GM12878 (cell line): ENCODE results near the gene RAD1. TPM values are rescaled to one million over a fixed set of nuclear protein-coding genes. Genes with fewer than 3 reads are reported as not detected.

ENCODE experiments used
- ATAC-seq: fragments of 200-7000 bp; cut with Tn5 transposase; 3 replicates; pipeline ENCODE4 v1.9.1; 2020; ENCODE audit warnings: mild to moderate bottlenecking, moderate library complexity
- BruUV-seq: library from RNA; stranded (reverse); fragments of 400-500 nt; replicated peaks from 2 replicates; lab custom pipeline; 2021; lab: Mats Ljungman, UMichigan
- CTCF ChIA-PET: fragments of 300-600 bp; sonication (Branson Sonifier 250); formaldehyde crosslinking; extraction: SDS; loops from one replicate; lab custom pipeline; 2021; ENCODE audit warnings: inconsistent platforms; lab: Yijun Ruan, JAX
- POLR2A ChIA-PET: fragments of 350-600 bp; formaldehyde crosslinking; extraction: SDS; loops from one replicate; lab custom pipeline; 2021; ENCODE audit warnings: inconsistent platforms; lab: Charles Lee
- RAD21 ChIA-PET: fragments of 300-600 bp; sonication (Branson Sonifier 250); formaldehyde crosslinking; loops from one replicate; lab custom pipeline; 2023; ENCODE audit warnings: antibody characterized with exemption; ENCODE audit not compliant: unreplicated experiment; lab: Charles Lee
- SMC1A ChIA-PET: fragments of 300-600 bp; sonication (Branson Sonifier 250); formaldehyde crosslinking; loops from one replicate; lab custom pipeline; 2023; ENCODE audit not compliant: unreplicated experiment, uncharacterized antibody; lab: Charles Lee
- DNase-seq: peaks from one replicate; pipeline ENCODE4 v3.0.0-alpha.2; 2011; ENCODE audit warnings: low read depth, low spot score
- FAIRE-seq: peaks from 3 replicates; lab custom pipeline; 2011; peaks lifted over from hg19 to GRCh38; lab: Jason Lieb, UNC
- H2AFZ ChIP-seq: 2 replicates; pipeline ENCODE4 v1.6.0; 2011; ENCODE audit warnings: low read depth, low read length, control low read depth; ENCODE audit not compliant: control insufficient read depth
- H3K27ac ChIP-seq: 2 replicates; pipeline ENCODE4 v1.5.1; 2011; ENCODE audit warnings: control low read depth; ENCODE audit not compliant: control insufficient read depth, insufficient read depth
- H3K27me3 ChIP-seq, 2 experiments: replicated peaks in 1 of 2; 2 replicates each; pipeline versions ENCODE4 v1.6.0 to v1.6.1; 2011; ENCODE audit warnings: low read length in 1 of 2; ENCODE audit not compliant: control insufficient read depth in 2 of 2, insufficient read depth in 2 of 2
- H3K36me3 ChIP-seq, 2 experiments: 2 replicates each; pipeline ENCODE4 v1.5.1; 2011; ENCODE audit warnings: low read length in 1 of 2; ENCODE audit not compliant: control insufficient read depth in 2 of 2, insufficient read depth in 2 of 2
- H3K4me1 ChIP-seq: 2 replicates; pipeline ENCODE4 v1.6.1; 2011; ENCODE audit warnings: mild to moderate bottlenecking, low read length, moderate library complexity, mixed read lengths; ENCODE audit not compliant: control insufficient read depth, insufficient read depth
- H3K4me2 ChIP-seq: 2 replicates; pipeline ENCODE4 v1.6.0; 2011; ENCODE audit warnings: control low read depth; ENCODE audit not compliant: control insufficient read depth, insufficient read depth
- H3K4me3 ChIP-seq: fragments of 200-600 bp; sonication (generic); 2 replicates; pipeline ENCODE4 v1.5.1; 2016
- H3K79me2 ChIP-seq: 2 replicates; pipeline ENCODE4 v1.6.0; 2011; ENCODE audit warnings: low read length; ENCODE audit not compliant: control insufficient read depth, insufficient read depth
- H3K9ac ChIP-seq: 2 replicates; pipeline ENCODE4 v1.8.0; 2011; ENCODE audit warnings: low read length, control low read depth, mixed read lengths; ENCODE audit not compliant: control insufficient read depth, insufficient read depth
- H3K9me3 ChIP-seq: replicated peaks from 3 replicates; pipeline ENCODE4 v1.5.1; 2011; ENCODE audit warnings: mild to moderate bottlenecking, low read length; ENCODE audit not compliant: control insufficient read depth, insufficient read depth
- H4K20me1 ChIP-seq: 2 replicates; pipeline ENCODE4 v1.6.0; 2011; ENCODE audit not compliant: control insufficient read depth, insufficient read depth
- ASH2L ChIP-seq: fragments of 300-600, 200-600 bp; sonication (generic); IDR thresholded peaks from 2 replicates; pipeline ENCODE4 v1.6.1; 2017; ENCODE audit warnings: low read depth, mild to moderate bottlenecking, borderline replicate concordance
- CEBPZ ChIP-seq: fragments of 150-350 bp; IDR thresholded peaks from 2 replicates; pipeline ENCODE4 v1.6.1; 2016; ENCODE audit warnings: low read depth, low read length
- CTCF ChIP-seq, 3 experiments: IDR thresholded peaks in 2 of 3; conservative IDR thresholded peaks in 1 of 3; 2 replicates each; pipeline ENCODE4 v1.5.1; 2011; ENCODE audit warnings: low read depth in 3 of 3, low read length in 3 of 3, mild to moderate bottlenecking in 3 of 3, control low read depth in 2 of 3, moderate library complexity in 2 of 3, inconsistent platforms in 1 of 3, mixed read lengths in 1 of 3; ENCODE audit not compliant: control insufficient read depth in 2 of 3, insufficient read depth in 1 of 3; ENCODE audit errors: extremely low read depth in 1 of 3
- E2F4 ChIP-seq: IDR thresholded peaks from 2 replicates; pipeline ENCODE4 v1.6.1; 2012; ENCODE audit warnings: low read depth, low read length, improper control_type of control experiment
- EZH2 ChIP-seq: IDR thresholded peaks from 2 replicates; pipeline ENCODE4 v1.6.1; 2012; ENCODE audit warnings: low read depth, mild to moderate bottlenecking, control low read depth, inconsistent platforms, low read length, borderline replicate concordance; ENCODE audit not compliant: control insufficient read depth
- NKRF ChIP-seq: fragments of 450-650 bp; conservative IDR thresholded peaks from 2 replicates; pipeline ENCODE4 v1.6.1; 2017; ENCODE audit warnings: mild to moderate bottlenecking, moderate library complexity
- PAX5 ChIP-seq: IDR thresholded peaks from 2 replicates; pipeline ENCODE4 v1.6.1; 2011; ENCODE audit warnings: low read depth, low read length, borderline replicate concordance
- STAT1 ChIP-seq: fragments of 450-650 bp; conservative IDR thresholded peaks from 2 replicates; pipeline ENCODE4 v1.6.1; 2014; ENCODE audit warnings: antibody characterized with exemption, mild to moderate bottlenecking
- TAF1 ChIP-seq: IDR thresholded peaks from 2 replicates; pipeline ENCODE4 v1.6.1; 2011; ENCODE audit warnings: mild to moderate bottlenecking, low read depth, low read length, borderline replicate concordance
- TCF12 ChIP-seq: IDR thresholded peaks from 2 replicates; pipeline ENCODE4 v1.6.1; 2011; ENCODE audit warnings: low read depth, mild to moderate bottlenecking, low read length
- TCF3 ChIP-seq: IDR thresholded peaks from 2 replicates; pipeline ENCODE4 v1.6.1; 2012; ENCODE audit warnings: low read depth, mild to moderate bottlenecking, low read length, borderline replicate concordance; ENCODE audit not compliant: insufficient read depth
- USF1 ChIP-seq: IDR thresholded peaks from 2 replicates; pipeline ENCODE4 v1.6.1; 2011; ENCODE audit warnings: borderline replicate concordance, low read depth, mild to moderate bottlenecking, moderate library complexity, mixed read lengths, low read length; ENCODE audit not compliant: insufficient read depth; ENCODE audit errors: extremely low read length
- in situ Hi-C: fragments of 300-500 bp; cut with MboI; formaldehyde crosslinking; loops from 9 replicates; pipeline ENCODE4 v1.14.3; 2018; ENCODE audit warnings: mixed read lengths
- intact Hi-C: fragments of 100-400 bp; cut with micrococcal nuclease; formaldehyde crosslinking; loops from one replicate; pipeline ENCODE4 v1.14.2; 2022; ENCODE audit not compliant: unreplicated experiment
- polyA plus RNA-seq, 11 experiments: library from polyadenylated mRNA; depleted of rRNA in 4 of 11; unstranded in 6 of 11; stranded (reverse) in 5 of 11; fragments of >200 nt; fragmentation: Nextera tagmentation in 4 of 11; fragmentation: Illumina TruSeq in 1 of 11; extraction: Ambion mirVana in 4 of 11; extraction: Trizol in 1 of 11; gene quantifications; 1 replicate in 1 of 11; 2 replicates in 10 of 11; pipeline versions ENCODE4 v1.2.1 to v1.2.3, GENCODE V29; 2011 to 2016; ENCODE audit warnings: inconsistent platforms in 2 of 11, missing spikeins in 2 of 11, low read depth in 1 of 11
- total RNA-seq, 4 experiments: library from RNA; depleted of rRNA in 3 of 4; stranded (reverse); fragments of >200 nt in 3 of 4; fragmentation: Illumina TruSeq in 1 of 4; extraction: Trizol in 1 of 4; gene quantifications; 2 replicates each; pipeline versions ENCODE4 v1.2.1 to v1.2.3, GENCODE V29; 2013 to 2021

Gene RAD1
- total and polyA plus RNA-seq, 10 of the 15 experiments (the other 5 are each of a cell fraction or from before 2014, with no cell fraction given) = 21.1 to 58.4 (median 37.2) TPM

- in situ Hi-C loops (loop anchor here (25.0 kb wide), 2 partner anchors 437 to 912 kb away; partner anchors contain the start of gene AMACR), intact Hi-C loops (loop anchor here (10.0 kb wide), 1 partner anchor 1230 kb away; the partner anchor contains the start of genes LMBRD2 and SKP2)
- Histone ChIP-seq H3K4me1 (no peaks in the 10 kb centered on the region; the same call in 1 of the 2 replicates), H3K36me3 (peaks cover 0 to 27% of the 10 kb centered on the region in 2 experiments; a peak in 3 of 4 replicates), H3K9ac (no peak overlapping the region), H3K4me2 (no peak overlapping the region), H3K9me3 (no peaks in the 10 kb centered on the region), H2AFZ (no peak overlapping the region), H4K20me1 (no peaks in the 10 kb centered on the region), H3K27ac (no peak overlapping the region), H3K4me3 (no peak overlapping the region), H3K27me3 (no peaks in the 10 kb centered on the region), H3K79me2 (peaks cover 11% of the 10 kb centered on the region)
- ChIA-PET POLR2A (no interaction called here), SMC1A (interaction anchor here (1.0 to 1.1 kb wide), 2 partner anchors 9 to 79 kb away, joined by 3 read pairs; partner anchors contain the start of genes BRIX1 and RAD1), RAD21 (interaction anchor here (2.0 kb wide), 1 partner anchor 9 kb away, joined by 8 read pairs; the partner anchor contains the start of genes BRIX1 and RAD1), CTCF (interaction anchor here (0.9 to 1.1 kb wide), 2 partner anchors 20 to 103 kb away, joined by 3 read pairs; no protein-coding TSS in a partner anchor)
- DNase-seq = no peak
- FAIRE-seq = no peak
- ATAC-seq = no peak
- BruUV-seq = no TSS peak
- TF ChIP-seq PAX5 (no peak), TAF1 (no peak), EZH2 (no peak), ASH2L (no peak), CEBPZ (no peak), NKRF (no peak), E2F4 (no peak), CTCF (IDR thresholded peaks at IDR 0.05 in 2 of 3, conservative IDR thresholded peaks at IDR 0.05 in 1 of 3; ENCODE audit: control insufficient read depth in 2 of 3, extremely low read depth in 1 of 3, insufficient read depth in 1 of 3, low read depth in 3 of 3, low read length in 3 of 3) (no peak), TCF3 (no peak), TCF12 (no peak), USF1 (no peak), STAT1 (no peak)
These were observed 9.1 kb upstream of the RAD1 start for GRCh38 chr5:34924462-34924765.
